KMS-11 (cell line): ENCODE measurements around the gene C2CD2.
A peak's percentile ranks its signal among the peaks of the same experiment; 100 is the strongest.
"Not testable (repeated sequence)": the region's sequence is repeated elsewhere in the genome, so short reads cannot be mapped to it uniquely, and the experiment has no call there.

ENCODE experiments used
- H2AFZ ChIP-seq: fragments of 200-600 bp; sonication (generic); 2 replicates; pipeline ENCODE4 v1.6.1; 2016; ENCODE audit warnings: antibody characterized with exemption, mixed run types, low read depth
- H3K27ac ChIP-seq: fragments of 200-600 bp; sonication (generic); 2 replicates; pipeline ENCODE4 v1.6.1; 2016; ENCODE audit warnings: mild to moderate bottlenecking, mixed run types
- H3K27me3 ChIP-seq: fragments of 200-600 bp; sonication (generic); 2 replicates; pipeline ENCODE4 v1.6.1; 2017; ENCODE audit warnings: mild to moderate bottlenecking, low read depth, mixed run types, moderate library complexity; ENCODE audit not compliant: insufficient read depth
- H3K36me3 ChIP-seq: fragments of 200-600 bp; sonication (generic); 2 replicates; pipeline ENCODE4 v1.6.1; 2017; ENCODE audit warnings: mild to moderate bottlenecking, mixed run types; ENCODE audit not compliant: insufficient read depth
- H3K4me1 ChIP-seq: fragments of 200-600 bp; sonication (generic); 2 replicates; pipeline ENCODE4 v1.6.1; 2016; ENCODE audit warnings: mild to moderate bottlenecking, low read depth, mixed run types; ENCODE audit not compliant: poor library complexity, severe bottlenecking
- H3K4me2 ChIP-seq: fragments of 200-600 bp; sonication (generic); 2 replicates; pipeline ENCODE4 v1.7.0; 2016; ENCODE audit warnings: mild to moderate bottlenecking, mixed run types
- H3K4me3 ChIP-seq: fragments of 200-600 bp; sonication (generic); IDR thresholded peaks from 2 replicates; pipeline ENCODE4 v1.6.1; 2017; ENCODE audit warnings: low read depth, low read length, mixed read lengths; ENCODE audit not compliant: insufficient read depth
- H3K79me2 ChIP-seq: fragments of 200-600 bp; sonication (generic); 2 replicates; pipeline ENCODE4 v1.6.1; 2016; ENCODE audit warnings: low read depth, mixed run types; ENCODE audit not compliant: insufficient read depth
- H3K9ac ChIP-seq: fragments of 200-600 bp; sonication (generic); 2 replicates; pipeline ENCODE4 v1.6.1; 2016; ENCODE audit warnings: mild to moderate bottlenecking, mixed run types
- H4K20me1 ChIP-seq: fragments of 200-600 bp; sonication (generic); 2 replicates; pipeline ENCODE4 v1.6.1; 2016; ENCODE audit warnings: mild to moderate bottlenecking, mixed run types; ENCODE audit not compliant: insufficient read depth
- TF ChIP-seq, protein P1 (sequence below): fragments of 200-600 bp; sonication (generic); conservative IDR thresholded peaks from 2 replicates; pipeline ENCODE4 v1.6.1; 2017; ENCODE audit warnings: low read depth, mild to moderate bottlenecking, antibody characterized with exemption, low read length, moderate library complexity, mixed read lengths

The C2CD2 gene

DNA sequence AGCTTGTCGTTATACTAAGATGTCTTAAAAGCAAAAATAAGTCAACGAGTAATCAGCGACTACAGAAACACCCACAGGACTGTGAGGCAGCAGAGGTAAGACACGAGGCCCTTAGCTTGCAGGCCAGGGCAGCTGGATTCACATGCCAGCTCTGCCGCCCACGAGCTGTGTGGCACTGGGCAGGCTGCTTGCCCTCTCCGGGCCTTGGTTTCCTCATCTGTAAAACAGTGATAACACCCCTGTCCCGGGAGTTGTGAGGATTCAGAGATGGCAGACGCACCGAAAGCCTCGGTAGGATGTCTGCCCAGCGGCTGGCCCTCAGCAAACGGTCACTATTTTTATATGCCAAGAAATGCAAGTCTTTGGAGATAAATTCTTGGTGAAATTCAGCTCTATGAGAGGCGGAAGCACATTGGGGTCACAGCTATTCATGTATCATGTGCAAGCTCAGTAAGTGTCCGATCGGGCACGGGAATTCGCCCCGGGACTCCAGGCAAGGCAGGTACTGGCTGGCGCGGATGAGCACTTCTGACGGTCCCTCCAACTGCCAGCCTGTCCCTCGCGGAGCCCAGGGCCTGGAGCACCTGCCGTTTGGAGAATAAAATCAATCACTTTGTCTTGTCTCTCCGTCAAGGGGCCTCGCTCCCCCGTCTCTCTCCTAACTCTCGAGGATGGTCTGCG, 1.1 kb downstream of the C2CD2 start:
- TF ChIP-seq, protein P1, sequence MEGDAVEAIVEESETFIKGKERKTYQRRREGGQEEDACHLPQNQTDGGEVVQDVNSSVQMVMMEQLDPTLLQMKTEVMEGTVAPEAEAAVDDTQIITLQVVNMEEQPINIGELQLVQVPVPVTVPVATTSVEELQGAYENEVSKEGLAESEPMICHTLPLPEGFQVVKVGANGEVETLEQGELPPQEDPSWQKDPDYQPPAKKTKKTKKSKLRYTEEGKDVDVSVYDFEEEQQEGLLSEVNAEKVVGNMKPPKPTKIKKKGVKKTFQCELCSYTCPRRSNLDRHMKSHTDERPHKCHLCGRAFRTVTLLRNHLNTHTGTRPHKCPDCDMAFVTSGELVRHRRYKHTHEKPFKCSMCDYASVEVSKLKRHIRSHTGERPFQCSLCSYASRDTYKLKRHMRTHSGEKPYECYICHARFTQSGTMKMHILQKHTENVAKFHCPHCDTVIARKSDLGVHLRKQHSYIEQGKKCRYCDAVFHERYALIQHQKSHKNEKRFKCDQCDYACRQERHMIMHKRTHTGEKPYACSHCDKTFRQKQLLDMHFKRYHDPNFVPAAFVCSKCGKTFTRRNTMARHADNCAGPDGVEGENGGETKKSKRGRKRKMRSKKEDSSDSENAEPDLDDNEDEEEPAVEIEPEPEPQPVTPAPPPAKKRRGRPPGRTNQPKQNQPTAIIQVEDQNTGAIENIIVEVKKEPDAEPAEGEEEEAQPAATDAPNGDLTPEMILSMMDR = no peak
- H3K4me2 ChIP-seq = peak overlapping the region; percentile 13; the same call in 1 of the 2 replicates
- H3K79me2 ChIP-seq = no peaks in the 10 kb centered on the region
- no peak overlapping the region for H3K9ac ChIP-seq
- H3K4me1 ChIP-seq = no peaks in the 10 kb centered on the region
- no peaks in the 10 kb centered on the region for H3K27me3 ChIP-seq
- no peak overlapping the region for H3K27ac ChIP-seq
- no peaks in the 10 kb centered on the region for H4K20me1 ChIP-seq
- H3K36me3 ChIP-seq = no peaks in the 10 kb centered on the region
- H2AFZ ChIP-seq = no peak overlapping the region
- H3K4me3 ChIP-seq = no peak overlapping the region

- no peak overlapping the region for H2AFZ ChIP-seq
- H3K4me2 ChIP-seq = no peak overlapping the region
- no peaks in the 10 kb centered on the region for H4K20me1 ChIP-seq
- no peaks in the 10 kb centered on the region for H3K79me2 ChIP-seq
- no peaks in the 10 kb centered on the region for H3K4me1 ChIP-seq
- no peaks in the 10 kb centered on the region for H3K36me3 ChIP-seq
- H3K27me3 ChIP-seq = no peaks in the 10 kb centered on the region
- H3K4me3 ChIP-seq = no peak overlapping the region
- H3K27ac ChIP-seq = no peak overlapping the region
- no peak overlapping the region for H3K9ac ChIP-seq
- TF ChIP-seq, protein P1 = no peak
These were observed 1.8 kb downstream of the C2CD2 start for GRCh38 chr21:41951876-41952567.

- Histone ChIP-seq H3K4me3 (no peak overlapping the region), H3K4me1 (no peaks in the 10 kb centered on the region), H3K79me2 (no peaks in the 10 kb centered on the region), H3K4me2 (no peak overlapping the region), H2AFZ (no peak overlapping the region), H3K27me3 (no peaks in the 10 kb centered on the region), H3K36me3 (no peaks in the 10 kb centered on the region), H4K20me1 (no peaks in the 10 kb centered on the region), H3K27ac (no peak overlapping the region), H3K9ac (no peak overlapping the region)
- TF ChIP-seq, protein P1 = no peak
These were observed 2.9 kb downstream of the C2CD2 start for GRCh38 chr21:41950941-41951351.

DNA sequence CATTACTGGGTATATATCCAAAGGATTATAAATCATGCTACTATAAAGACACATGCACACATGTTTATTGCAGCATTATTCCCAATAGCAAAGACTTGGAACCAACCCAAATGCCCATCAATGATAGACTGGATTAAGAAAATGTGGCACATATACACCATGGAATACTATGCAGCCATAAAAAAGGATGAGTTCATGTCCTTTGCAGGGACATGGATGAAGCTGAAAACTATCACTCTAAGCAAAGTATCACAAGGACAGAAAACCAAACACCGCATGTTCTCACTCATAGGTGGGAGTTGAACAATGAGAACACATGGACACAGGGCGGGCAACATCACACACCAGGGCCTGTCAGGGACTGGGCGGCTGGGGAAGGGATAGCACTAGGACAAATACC, 4.2 kb downstream of the C2CD2 start:
- H2AFZ ChIP-seq, H3K4me3 ChIP-seq, H3K79me2 ChIP-seq: not testable (repeated sequence)

GRCh38 chr21:41948901-41949300, 4.9 kb downstream of the C2CD2 start:
- Histone ChIP-seq H2AFZ (no peak overlapping the region), H3K4me1 (no peaks in the 10 kb centered on the region), H3K27me3 (no peaks in the 10 kb centered on the region), H3K36me3 (no peaks in the 10 kb centered on the region), H3K9ac (no peak overlapping the region), H3K4me3 (no peak overlapping the region), H3K79me2 (no peaks in the 10 kb centered on the region), H3K4me2 (no peak overlapping the region), H4K20me1 (no peaks in the 10 kb centered on the region), H3K27ac (no peak overlapping the region)
- TF ChIP-seq, protein P1 = no peak

More for the DNA sequence above, 4.2 kb downstream of the C2CD2 start:
- H3K36me3 ChIP-seq, H4K20me1 ChIP-seq, H3K27ac ChIP-seq, H3K27me3 ChIP-seq, H3K4me2 ChIP-seq, H3K4me1 ChIP-seq, H3K9ac ChIP-seq: not testable (repeated sequence)
